ENCODE data around the gene HES7.

The HES7 gene

DNA sequence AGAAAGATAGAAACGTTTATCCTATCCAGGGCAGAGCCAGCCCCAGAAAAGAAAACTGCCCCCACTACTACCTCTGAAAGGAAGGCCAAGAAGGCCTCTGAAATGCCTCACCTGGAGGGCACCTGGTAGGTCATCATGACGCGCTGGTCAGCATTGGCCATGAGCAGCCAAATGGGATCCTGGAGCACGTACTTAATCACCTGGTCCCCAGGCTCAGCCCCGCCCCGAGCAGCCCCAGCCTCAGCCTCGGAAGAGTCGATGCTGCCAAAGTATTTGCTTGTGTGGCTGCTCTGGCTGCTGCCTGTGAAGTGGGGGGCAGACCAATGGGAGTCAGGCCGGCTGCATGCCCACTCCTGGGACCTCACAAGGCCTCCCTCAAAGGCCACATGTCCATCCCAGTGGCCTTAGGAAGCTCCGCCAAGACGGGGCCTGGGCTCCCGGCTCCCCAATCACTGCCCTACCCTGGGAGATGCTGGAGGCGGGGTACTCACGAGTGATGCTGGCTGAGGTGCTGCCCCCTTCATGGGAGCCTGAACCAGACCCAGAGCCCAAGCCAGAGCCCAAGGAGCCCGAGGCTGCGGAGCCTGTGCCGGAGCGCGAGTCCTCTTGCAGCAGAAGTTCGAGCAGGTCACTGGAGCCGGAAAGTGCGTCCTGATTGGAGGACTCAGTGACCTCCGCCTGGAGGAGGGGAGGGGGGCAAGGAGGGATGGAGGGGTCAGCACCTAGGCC lies 18.4 kb upstream of the HES7 start:
- no peak for DNase-seq

DNA sequence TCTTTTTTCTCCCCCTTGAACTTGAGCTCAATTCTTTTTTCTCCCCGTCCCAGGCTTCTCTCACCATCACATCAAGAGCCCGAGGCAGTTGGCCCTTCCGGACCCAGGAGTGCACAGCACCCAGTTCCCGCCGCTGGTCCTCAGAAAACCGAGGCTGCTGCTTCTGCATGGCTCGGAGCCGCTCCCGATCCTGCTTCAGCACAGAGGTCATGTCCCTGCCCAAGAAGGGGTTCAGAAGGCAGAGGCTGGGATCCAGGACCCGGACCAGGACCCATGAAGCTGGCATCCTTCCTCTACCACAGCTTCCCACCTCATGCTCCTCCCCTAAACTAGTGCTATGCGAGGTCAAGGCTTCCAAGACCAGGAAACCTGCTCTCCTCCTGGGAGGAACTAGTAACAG lies 17.8 kb upstream of the HES7 start:
- DNase-seq, result no peak

DNA sequence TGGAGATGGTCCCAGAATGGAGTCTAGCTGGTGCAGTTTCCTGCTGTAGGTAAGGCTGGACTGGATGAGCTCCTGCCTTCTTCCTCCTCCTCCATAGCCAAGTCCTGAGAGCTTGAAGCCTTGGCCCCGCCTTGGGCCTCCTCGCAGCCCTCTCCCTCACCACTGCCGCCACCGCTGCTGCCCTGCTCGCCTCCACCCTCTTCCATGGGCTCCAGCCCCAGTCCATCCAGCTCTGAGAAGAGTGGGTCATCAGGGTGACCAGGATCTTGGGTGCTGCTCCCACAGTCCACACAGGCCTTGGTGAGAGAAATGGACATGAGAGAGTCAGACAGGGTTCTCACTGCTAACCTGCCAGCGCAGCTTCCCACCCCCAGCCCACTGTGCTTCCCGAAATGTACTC lies 17.1 kb upstream of the HES7 start:
- DNase-seq, result no peak

DNA sequence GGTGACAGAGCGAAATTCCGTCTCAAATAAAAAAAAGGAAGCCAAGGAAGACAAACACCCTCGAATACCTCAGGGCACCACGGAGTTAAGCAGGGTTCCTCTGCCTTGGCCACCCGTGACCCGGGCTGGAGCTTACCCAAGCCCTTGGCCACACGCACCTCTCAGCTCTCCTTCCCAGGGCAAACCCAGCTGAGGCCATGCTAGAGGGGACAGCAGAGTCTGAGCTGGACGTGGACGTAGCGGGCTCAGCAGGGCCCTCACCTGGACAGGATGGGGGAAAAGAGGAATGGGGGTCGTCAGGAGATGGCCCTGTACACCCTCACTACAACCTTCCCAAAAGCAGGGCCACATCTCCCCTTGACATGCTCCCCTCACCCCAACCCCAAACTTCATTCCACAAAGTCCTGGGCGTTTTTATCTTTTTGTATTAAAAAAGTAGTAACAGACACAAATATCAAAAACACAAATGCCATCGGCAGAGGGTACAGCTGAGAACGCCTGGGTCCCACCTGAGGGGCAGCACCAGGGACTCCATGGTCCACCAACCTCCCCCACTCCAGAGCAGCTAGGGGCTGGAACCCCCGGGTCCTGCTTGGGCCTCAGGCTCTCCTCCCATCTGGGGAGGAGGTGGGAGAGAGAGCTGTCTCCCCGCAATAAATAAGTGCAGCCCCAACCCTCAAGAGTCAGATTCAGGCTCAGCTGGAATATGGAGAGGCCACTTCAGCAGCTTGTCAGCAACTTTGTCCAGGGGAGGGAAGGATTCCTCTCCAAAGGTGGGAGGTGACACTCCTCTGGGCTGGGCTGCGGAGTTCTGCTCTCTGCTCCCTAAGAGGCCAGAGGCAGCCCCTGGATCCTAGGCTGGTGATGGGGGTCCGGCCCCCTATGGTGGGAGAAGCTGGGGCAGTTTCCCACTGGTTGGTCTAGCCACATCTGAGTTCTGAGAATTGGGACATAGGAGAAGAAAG lies 16.4 kb upstream of the HES7 start:
- DNase-seq, result no peak

DNA sequence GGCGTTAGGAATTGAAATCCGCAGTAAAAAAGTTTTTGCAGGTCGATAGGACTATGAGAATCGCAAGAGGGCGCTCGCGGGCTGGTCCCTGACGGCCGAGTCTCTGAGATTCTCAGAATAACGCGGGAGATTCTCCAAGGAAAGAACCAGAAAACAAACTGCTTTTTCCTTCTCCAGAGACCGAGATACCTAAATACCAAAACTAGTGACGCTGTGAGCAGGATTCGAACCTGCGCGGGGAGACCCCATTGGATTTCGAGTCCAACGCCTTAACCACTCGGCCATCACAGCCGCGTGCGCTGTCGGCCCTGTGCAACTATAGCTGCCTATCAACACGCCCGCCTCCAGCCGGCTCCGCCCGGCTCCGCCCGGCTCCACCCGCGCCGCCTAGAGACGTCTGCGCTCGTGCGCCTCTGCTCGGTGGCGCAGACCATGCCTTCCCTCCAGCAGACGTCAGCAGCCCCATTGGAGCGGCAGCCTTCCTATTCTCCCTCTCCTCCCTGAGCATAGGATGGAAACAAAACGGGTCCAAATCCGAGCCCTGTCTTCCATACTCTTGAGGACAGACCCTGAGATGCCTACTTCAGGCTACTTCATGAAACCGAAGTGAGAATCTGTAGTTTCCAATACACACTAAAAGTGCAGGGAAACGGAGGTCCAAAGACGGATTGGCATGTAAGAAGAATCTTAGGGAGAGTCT lies 14.9 kb upstream of the HES7 start:
- peak; percentile 100 for DNase-seq

DNA sequence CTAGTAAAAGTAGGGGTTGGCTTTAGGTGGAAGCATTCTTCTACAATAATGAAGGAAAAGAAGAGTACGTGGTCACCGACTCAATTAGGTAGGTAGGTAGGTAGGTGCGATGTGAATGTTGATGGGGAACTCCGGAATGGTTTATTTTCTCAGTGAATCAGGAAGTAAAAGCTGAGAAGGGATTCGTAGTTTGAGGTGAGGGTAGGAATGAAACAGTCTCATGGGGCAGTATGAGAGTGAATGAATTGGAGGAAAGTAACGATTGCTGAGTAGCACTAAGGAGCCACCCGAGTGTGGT lies 14.4 kb upstream of the HES7 start:
- no peak for DNase-seq

DNA sequence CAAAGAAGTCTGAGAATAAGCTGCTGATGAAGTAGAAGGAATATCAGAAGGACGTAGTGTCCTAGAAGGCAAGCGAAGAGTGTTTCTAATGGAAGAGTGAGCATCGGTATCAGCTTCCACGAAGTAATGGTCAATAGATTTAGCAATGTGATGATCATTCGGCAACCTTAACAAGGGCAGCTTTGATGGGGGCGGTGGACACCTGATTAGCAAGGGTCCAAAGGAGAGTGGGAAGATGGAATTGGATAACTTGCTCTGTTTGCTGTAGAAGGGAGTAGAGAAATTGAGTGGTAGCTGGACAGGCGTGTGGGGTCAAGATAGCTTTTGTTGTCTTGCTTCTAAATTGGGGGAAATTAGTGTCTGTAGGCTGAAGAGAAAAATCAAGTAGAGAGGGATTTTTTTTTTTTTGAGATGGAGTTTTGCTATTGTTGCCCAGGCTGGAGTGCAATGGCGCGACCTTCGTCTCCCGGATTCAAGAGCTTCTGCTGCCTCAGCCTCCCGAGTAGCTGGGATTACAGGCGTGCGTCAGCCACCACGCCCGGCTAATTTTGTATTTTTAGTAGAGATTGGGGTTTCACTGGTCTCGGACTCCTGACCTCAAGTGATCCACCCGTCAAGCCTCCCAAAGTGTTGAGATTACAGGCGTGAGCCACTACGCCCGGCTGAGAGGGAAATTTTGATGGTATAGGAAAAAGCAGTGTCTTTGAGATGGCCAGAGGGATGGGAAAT lies 13.9 kb upstream of the HES7 start:
- peak; percentile 59 for DNase-seq

DNA sequence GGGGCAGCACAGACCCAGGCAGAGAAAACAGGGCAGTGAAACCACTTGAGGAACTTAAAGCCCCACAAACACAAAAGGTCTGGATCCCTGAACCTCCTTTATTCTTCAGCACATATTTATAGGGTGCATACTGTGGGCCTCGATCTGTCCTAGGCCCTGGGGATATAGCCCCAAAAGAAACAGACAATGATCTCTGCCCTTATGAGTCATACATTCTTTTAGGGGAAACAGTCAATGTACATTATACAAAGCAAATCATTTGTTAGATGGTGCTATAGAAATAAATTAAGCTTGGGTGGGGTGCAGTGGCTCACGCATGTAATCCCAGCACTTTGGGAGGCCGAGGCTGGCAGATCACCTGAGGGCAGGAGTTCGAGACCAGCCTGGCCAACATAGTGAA lies 10.0 kb upstream of the HES7 start:
- DNase-seq, result no peak

DNA sequence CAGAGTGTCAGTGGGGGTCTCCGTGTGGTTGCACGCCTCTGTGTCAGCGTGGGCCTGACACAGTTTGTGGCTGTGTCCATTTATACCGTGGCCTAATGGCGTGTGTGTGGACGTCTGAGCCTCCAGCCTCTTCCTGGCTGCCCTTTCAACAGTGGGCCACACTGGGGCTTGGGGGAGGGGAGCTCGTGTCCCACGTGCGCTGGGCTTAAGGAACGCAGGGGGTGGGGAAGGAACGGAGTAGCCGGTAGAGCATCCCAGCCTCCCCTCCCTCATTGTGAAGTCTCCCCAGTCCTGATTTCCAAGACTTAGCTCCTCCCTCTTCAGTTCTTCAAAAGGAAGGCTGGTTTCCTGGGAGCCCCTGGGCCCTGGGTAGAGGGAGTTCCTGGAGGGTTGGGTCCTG lies 9.5 kb upstream of the HES7 start:
- no peak for DNase-seq

DNA sequence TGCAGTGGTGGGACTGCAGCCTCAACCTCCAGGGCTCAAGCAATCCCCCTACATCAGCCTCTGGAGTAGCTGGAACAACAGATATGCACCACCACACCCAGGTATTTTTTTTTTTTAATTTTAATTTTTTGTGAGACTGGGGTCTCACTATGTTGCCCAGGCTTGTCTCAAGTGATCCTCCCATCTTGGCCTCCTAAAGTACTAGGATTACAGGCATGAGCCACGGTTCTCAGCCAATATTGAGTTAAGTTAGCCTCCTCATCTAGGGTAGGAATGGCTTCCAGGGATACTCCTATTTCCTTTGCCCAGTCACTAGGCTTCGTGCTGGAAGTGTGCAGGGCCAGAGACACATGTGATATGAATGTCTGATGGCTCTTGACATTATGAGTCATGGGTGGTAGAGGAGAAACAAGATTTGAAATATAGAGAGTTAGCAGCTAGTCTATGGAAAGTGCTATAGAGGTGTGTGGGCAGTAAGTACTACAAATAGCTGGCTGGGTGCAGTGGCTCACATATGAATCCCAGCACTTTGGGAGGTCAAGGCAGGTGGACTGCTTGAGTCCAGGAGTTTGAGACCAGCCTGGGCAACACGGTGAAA lies 8.0 kb upstream of the HES7 start:
- peak; percentile 92 for DNase-seq

DNA sequence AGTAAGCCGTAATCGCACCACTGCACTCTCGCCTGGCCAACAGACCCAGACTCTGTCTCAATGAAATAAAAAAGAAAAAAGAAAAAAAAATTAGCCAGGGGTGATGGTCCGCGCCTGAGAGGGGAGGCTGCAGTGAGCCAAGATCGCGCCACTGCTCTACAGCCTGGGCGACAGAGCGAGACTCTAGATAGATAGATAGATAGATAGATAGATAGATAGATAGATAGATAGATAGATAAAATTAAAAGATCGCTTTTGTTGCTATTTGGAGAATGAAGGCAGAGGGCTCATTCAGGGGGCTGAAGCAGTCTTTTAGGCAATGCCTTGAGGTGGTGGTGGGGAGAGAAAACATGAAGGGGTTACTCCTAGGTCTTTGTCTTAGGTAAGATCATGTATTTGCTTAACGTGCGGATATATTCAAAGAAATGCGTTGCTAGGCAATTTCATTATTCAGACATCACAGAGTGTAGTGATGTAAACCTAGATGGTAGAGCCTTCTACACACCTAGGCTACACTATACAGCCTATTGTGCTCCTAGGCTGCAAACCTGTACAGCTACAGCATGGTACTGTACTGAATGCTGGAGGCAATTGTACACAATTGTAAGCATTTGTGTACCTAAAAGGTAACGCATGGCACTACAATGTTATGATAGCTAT lies 4.3 kb upstream of the HES7 start:
- peak; percentile 75 for DNase-seq

DNA sequence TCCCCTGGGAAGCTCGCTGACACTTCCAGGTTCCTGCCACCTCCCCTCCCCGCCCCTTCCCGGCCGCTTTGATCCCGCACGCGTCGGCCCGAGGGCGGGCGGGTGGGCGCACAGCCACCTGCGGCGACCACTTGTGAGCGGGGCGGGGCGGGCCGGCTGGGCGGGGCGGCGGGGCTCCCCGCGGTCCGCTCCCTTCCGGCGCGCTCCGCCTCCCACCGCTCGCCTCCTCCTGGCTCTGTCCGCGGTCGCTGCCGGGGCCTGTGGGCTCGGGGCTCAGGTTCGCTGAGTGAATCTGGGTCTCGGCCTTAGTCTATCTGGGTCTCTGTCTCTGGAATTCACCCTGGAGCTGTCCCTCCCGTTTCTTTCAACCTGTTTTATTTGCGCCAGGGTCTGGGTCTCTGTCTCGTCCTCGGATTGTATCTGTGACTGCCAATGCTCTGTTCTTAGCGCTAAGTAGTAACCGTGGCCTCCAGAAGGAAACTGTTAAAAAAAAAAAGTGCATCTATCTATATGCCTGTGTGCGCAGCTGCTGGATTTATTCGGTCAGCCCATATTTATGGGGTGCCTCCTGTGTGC lies 2.7 kb upstream of the HES7 start:
- DNase-seq, result peak; percentile 91

DNA sequence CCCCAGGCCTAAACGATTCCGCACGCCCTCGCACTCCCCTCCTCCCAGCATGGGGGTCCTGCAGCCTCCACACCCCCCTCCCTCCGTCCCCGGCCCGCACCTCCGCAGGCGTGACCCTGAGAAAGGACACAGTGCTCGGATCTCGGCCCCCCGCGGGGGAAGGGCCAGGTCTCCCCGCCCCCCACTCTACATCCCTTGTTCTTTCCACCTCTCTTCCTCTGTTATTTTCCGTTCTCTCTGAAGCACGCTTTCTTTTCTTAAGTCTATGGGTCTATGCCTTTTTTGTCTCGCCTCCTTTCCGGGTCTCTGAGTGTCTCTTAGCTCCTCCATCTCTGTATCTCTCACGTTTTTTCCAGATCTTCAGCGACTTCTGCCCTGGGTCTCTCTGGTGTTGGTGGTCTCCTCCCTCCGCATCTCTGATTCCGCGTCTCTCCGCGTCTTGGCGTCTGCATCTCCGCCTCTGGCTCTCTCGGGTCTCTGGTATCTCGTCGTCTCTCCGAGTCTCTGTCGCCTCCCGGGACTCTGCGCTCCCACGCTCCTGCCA lies 2.1 kb upstream of the HES7 start:
- DNase-seq, result peak; percentile 83

DNA sequence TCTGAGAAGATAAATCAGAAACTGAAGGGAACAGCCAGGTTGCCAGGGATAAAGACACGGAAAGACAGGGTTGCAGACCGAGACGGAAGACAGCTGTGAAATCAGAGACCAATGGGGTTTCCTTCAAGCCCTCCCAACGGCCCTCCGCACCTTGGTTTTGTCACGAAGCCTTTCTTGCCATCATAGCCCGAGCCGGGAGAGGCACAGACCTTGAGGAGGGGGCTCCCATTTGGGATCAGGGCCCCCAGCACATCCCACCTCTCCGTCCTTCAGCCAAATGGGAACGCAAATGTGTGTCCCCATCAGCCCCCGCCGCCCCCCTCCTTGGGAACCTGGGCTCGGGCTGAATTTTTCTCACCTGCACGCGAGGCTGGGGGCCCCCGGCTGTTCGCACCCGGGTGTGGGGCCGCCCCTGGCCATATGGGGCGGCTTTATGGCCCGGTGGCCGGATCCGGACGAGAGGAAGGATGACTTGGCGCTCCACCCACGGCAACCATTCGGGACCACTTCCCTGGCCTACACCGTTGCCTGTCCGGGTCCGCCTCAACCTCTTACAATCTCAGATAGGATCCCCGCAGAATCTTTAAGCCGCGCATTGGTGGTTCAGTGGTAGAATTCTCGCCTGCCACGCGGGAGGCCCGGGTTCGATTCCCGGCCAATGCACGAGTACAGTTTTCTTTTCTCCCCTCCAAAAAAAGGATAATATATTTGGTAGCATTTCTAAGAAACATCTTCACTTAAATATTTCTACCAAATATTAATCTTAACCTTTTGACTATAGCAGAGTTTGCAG lies 1.4 kb upstream of the HES7 start:
- peak; percentile 92 for DNase-seq

DNA sequence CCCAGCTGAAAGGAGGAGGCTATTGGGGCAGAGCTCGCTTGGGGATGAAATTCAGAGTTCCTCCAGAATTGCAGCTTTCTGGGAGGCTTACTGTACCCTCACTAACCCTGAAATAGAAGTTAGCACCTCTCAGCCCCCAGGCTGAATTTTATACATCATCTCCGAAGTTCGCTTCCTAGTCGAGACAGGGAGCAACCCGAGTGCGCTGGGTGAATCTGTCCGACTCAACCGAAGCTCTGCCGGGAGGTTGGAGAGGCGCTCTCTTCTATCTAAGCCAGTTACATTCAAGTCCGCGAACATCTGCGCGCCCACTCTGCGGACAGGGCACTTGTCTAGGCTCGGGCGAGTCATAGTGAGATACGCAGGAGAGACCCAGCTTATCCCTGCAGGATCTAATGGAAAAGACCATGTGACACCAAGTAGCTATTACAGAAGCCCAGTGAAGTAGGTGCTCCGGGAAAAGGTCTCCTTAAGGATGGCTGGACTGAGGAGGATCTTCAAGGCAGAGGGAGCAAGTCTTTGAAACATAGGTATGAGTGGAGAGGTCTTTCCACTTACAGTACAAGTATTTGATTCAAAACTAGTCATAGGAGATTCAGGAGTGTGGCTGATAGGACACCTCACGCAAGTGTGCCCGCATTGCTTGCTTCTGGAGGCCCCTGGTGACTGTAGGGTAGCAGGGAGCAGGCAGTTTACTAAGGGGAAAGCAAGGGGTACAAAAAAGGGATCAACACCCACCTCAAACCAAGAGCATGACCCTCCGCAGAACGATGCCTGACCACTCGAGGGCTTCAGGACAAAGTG lies 646 bp upstream of the HES7 start:
- peak; percentile 81 for DNase-seq

DNA sequence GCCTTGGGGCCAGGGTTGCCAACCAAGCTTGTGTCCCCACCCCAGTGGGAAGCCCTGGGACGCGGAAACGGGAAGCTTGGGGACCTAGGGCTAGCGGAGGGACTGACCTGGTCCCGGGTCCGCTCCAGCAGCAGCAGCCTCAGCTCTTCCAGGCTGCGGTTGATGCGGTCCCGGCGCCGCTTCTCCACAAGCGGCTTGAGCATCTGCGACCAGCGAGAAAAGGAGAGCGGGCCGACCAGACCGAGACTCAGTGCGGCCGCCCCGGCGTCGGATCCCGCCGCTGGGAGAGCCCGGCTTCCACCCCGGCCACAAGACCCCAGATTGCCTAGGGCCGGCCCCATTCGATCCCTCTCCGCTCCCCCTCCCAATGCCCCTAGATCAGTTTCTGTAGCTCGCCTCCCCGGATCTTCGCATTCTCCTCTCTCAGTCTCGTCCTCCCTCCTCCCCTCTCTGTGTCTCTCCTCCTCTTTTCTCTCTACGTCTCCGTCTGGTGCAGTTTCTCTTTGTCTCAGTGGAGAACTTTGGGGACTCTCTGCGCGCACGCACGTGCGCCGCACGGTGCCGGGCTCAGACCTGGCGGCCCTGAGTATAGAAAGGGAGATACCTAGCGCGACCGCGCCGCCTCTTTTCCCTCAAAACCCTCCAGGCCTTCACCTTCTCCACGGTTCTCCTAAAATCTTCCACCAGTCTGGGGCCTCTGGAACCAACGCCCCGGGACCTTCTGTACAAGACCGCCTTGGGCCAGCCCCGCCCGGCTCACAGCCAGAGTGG lies 797 bp downstream of the HES7 start:
- DNase-seq, result peak; percentile 79

DNA sequence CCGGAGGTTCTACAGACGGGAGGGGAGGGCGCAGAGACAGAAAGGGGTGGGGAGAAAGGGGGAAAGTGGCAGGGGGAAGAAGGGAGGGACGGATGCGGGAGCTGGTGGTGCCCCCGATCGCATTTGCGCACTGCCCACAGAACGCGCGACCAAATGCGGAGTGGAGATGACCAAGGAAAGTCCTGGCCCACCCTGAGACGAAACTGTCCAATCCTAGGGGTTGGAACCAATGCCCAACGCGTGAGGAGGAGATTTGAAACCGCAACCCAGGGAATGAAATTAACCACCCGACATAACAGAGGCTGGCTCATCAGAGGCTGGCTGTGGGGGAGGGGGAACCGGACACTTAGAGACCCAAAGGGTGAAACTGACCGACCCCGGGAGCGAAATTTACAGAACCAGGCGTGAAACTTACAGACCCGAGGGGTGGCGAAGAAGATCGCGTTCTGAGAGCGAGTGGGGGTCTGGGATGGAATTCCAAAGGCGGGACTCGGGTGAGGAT lies 1.4 kb downstream of the HES7 start:
- DNase-seq, result peak; percentile 75

DNA sequence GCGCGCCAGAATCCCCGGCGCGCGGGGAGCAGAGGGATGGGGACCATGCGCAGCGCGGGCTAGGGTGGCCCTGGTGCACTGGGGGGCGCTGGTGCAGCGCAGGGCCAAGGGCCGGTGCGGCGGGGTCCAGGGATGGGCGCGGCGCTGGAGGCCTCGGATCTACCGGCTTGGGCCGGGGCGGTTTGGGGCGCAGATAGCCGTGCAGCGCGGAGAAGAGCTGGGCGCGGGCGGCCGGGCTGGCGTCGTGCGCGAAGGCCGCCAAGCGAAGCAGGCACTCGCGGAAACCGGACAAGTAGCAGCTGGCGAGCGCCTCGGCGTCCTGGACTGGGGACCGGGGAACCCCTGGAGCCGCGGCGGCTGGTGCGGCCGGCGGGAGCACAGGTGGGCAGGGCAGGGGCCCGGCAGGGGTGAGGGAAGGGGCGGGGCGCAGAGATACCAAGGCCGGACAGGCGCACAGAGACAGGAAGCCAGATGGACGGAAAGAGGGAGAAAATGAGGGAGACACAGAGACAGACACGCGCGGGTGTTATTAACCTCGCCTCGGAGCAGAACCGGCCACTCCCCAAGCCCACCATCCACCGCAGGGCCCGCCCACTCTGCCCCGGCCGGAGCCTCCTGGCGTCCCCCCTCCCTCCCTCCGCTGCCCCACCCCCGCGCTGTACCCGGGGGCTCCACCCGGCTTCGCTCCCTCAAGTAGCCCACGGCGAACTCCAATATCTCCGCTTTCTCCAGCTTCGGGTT lies 2.1 kb downstream of the HES7 start:
- peak; percentile 94 for DNase-seq
